Stimulated activated CD4-positive, alpha-beta T cell treated with anti-CD3 and anti-CD28 coated beads, Interleukin-4, amount 100 ng/mL, for 24 hours (primary cell): ENCODE data around the gene PI4KB.
A peak's percentile ranks its signal among the peaks of the same experiment; 100 is the strongest.

Source experiments
- DNase-seq: peaks from one replicate; pipeline ENCODE4 v3.0.0-alpha.2; 2020

Gene PI4KB

GRCh38 chr1:151346082-151346768 is 19.0 kb upstream of the PI4KB start:
- no peak for DNase-seq

- DNase-seq = no peak
Observed at GRCh38 chr1:151344291-151344690, 17.1 kb upstream of the PI4KB start.

GRCh38 chr1:151343587-151343986 is 16.4 kb upstream of the PI4KB start:
- DNase-seq = no peak

- no peak for DNase-seq
Observed at GRCh38 chr1:151342569-151342968, 15.4 kb upstream of the PI4KB start.

- no peak for DNase-seq
Observed at GRCh38 chr1:151342021-151342420, 14.8 kb upstream of the PI4KB start.

- peak; percentile 60 for DNase-seq
Observed at GRCh38 chr1:151340870-151341754, 13.9 kb upstream of the PI4KB start.

GRCh38 chr1:151336556-151336955 is 9.3 kb upstream of the PI4KB start:
- no peak for DNase-seq

GRCh38 chr1:151334822-151335221 is 7.6 kb upstream of the PI4KB start:
- DNase-seq = no peak

- DNase-seq = no peak
Observed at GRCh38 chr1:151327903-151328674, 873 bp upstream of the PI4KB start.

GRCh38 chr1:151326619-151327222 is 495 bp downstream of the PI4KB start:
- DNase-seq = peak; percentile 68

- no peak for DNase-seq
Observed at GRCh38 chr1:151325646-151326429, 1.4 kb downstream of the PI4KB start.

GRCh38 chr1:151325231-151325630 is 2.0 kb downstream of the PI4KB start:
- DNase-seq = no peak

- DNase-seq = no peak
Observed at GRCh38 chr1:151324390-151324930, 2.8 kb downstream of the PI4KB start.

- no peak for DNase-seq
Observed at GRCh38 chr1:151318975-151319374, 8.2 kb downstream of the PI4KB start.

GRCh38 chr1:151315565-151316235 is 11.5 kb downstream of the PI4KB start:
- no peak for DNase-seq

- DNase-seq = no peak
Observed at GRCh38 chr1:151314137-151314875, 12.9 kb downstream of the PI4KB start.

GRCh38 chr1:151313501-151313900 is 13.7 kb downstream of the PI4KB start:
- DNase-seq = no peak

- DNase-seq = no peak
Observed at GRCh38 chr1:151312826-151313225, 14.4 kb downstream of the PI4KB start.

- no peak for DNase-seq
Observed at GRCh38 chr1:151312411-151312810, 14.8 kb downstream of the PI4KB start.

- peak; percentile 93 for DNase-seq
Observed at GRCh38 chr1:151311589-151312331, 15.5 kb downstream of the PI4KB start.
